Erythroblast (primary cell): Measurements from ENCODE around the gene LDB3.

Source experiments
- GATA1 ChIP-seq: IDR thresholded peaks from 2 replicates; pipeline ENCODE4 v1.6.1; 2011; ENCODE audit warnings: low read depth, mild to moderate bottlenecking, control low read depth, low read length, moderate library complexity
- POLR2A ChIP-seq: IDR thresholded peaks from 2 replicates; pipeline ENCODE4 v1.6.1; 2011; ENCODE audit warnings: mild to moderate bottlenecking, low read length

DNA sequence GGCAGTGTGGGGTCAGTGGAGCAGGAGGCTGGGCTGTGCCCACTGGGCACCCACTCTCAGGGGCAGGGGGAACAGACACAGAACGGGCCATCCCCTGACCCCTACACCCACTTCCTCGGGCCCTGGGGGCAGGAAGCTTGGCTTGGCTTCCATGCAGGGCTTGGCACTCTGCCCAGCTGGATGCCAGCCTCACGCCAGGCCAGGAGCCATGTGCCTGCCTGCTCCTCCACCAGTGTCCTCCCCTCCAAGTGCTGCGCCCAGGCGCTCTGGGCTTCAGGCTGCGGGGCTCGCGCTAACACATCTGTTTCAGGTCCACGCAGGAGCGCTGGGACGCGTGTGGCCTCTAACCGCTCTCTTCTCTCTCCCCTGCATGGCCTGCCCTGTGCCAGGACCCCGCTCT lies 12.7 kb downstream of the LDB3 start:
- no peak for TF ChIP-seq POLR2A
- TF ChIP-seq GATA1: no peak
